GM19463 (cell line): ENCODE data around the gene CDKN2C.
"Not testable (repeated sequence)": the region's sequence is repeated elsewhere in the genome, so short reads cannot be mapped to it uniquely, and the experiment has no call there.

Experiments used
- ATAC-seq: cut with Tn5 transposase; IDR thresholded peaks from one replicate; pipeline ENCODE4 v1.9.1; 2021; ENCODE audit warnings: mild to moderate bottlenecking, moderate library complexity; ENCODE audit not compliant: unreplicated experiment

Gene CDKN2C

GRCh38 chr1:50969611-50970508 is at the start of gene CDKN2C:
CDKN2C (plus strand) TSS chr1:50970245; CDS start chr1:50970369, 124 bp downstream.
- ATAC-seq, result peak; percentile 20

GRCh38 chr1:50920409-50920808 is 49.6 kb upstream of the CDKN2C start:
- no peak for ATAC-seq

GRCh38 chr1:50921029-50921428 is 49.0 kb upstream of the CDKN2C start:
- no peak for ATAC-seq

GRCh38 chr1:50923564-50923963 is 46.5 kb upstream of the CDKN2C start:
- ATAC-seq, result no peak

GRCh38 chr1:50929376-50929958 is 40.6 kb upstream of the CDKN2C start:
- no peak for ATAC-seq

GRCh38 chr1:50930193-50930592 is 39.9 kb upstream of the CDKN2C start:
- peak; percentile 77 for ATAC-seq

GRCh38 chr1:50930965-50931737 is 38.9 kb upstream of the CDKN2C start:
- ATAC-seq, result no peak

GRCh38 chr1:50932043-50932442 is 38.0 kb upstream of the CDKN2C start:
- ATAC-seq, result not testable (repeated sequence)

- not testable (repeated sequence) for ATAC-seq
Observed at GRCh38 chr1:50933770-50934169, 36.3 kb upstream of the CDKN2C start.

- ATAC-seq, result no peak
Observed at GRCh38 chr1:50934838-50935237, 35.2 kb upstream of the CDKN2C start.

GRCh38 chr1:50935276-50935675 is 34.8 kb upstream of the CDKN2C start:
- not testable (repeated sequence) for ATAC-seq

- ATAC-seq, result no peak
Observed at GRCh38 chr1:50936321-50936720, 33.7 kb upstream of the CDKN2C start.

GRCh38 chr1:50940291-50940690 is 29.8 kb upstream of the CDKN2C start:
- no peak for ATAC-seq

GRCh38 chr1:50942334-50942733 is 27.7 kb upstream of the CDKN2C start:
- ATAC-seq, result no peak

GRCh38 chr1:50949286-50949982 is 20.6 kb upstream of the CDKN2C start:
- ATAC-seq, result no peak

- ATAC-seq, result no peak
Observed at GRCh38 chr1:50950396-50950795, 19.6 kb upstream of the CDKN2C start.

GRCh38 chr1:50952566-50952965 is 17.5 kb upstream of the CDKN2C start:
- not testable (repeated sequence) for ATAC-seq

GRCh38 chr1:50955116-50955515 is 14.9 kb upstream of the CDKN2C start:
- no peak for ATAC-seq

- no peak for ATAC-seq
Observed at GRCh38 chr1:50959303-50959912, 10.6 kb upstream of the CDKN2C start.
